ENCODE data around the gene PTPN11.
"Not testable (repeated sequence)": the region's sequence is repeated elsewhere in the genome, so short reads cannot be mapped to it uniquely, and the experiment has no call there.

PTPN11 gene

DNA sequence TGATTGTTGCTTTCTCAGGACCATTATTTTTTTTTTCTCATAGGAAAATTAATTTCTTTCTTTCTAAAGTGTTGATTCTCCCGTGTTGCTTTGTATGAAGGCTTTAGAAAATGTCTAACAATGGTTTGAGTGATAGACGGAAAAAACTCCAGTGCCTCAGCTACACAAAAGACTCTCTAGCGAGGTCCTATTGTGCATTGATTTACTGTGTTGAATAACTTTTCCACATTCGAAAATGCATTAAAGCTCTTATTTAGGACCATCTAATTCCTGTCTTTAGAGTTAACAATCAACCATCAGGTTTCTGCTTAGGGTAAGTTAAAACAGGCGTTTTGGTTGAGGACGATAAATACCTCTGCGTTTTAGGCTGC lies 99.6 kb downstream of the PTPN11 start:
- DNase-seq = no peak

DNA sequence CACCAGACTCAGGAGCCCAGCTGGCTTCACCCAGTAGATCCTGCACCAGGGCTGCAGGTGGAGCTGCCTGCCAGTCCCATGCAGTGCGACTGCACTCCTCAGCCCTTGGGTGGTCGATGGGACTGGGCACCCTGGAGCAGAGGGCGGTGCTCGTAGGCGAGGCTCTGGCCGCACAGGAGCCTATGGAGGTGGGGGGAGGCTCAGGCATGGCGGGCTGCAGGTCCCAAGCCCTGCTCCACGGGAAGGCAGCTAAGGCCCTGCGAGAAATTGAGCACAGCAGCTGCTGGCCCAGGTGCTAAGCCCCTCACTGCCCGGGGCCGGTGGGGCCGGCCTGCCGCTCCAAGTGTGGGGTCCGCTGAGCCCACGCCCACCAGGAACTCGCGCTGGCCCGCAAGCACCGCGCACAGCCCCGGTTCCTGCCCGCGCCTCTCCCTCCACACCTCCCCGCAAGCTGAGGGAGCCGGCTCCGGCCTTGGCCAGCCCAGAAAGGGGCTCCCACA lies 101.1 kb downstream of the PTPN11 start:
- DNase-seq = not testable (repeated sequence)

DNA sequence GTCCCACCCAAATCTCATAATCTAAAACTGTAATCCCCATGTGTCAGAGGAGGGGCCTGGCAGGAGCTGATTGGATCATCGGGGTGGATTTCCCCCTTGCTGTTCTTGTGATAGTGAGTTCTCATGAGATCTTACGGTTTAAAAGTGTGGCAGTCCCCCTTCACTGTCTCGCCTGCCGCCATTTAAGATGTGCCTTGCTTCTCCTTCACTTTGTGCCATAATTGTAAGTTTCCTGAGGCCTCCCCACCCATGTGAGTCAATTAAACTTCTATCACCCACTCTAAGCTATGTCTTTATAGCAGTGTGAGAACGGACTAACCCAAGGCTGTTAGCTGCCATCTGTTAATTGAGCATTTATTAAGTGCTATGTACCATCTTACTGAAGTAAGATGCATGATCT lies 105.1 kb downstream of the PTPN11 start:
- no peak for DNase-seq

DNA sequence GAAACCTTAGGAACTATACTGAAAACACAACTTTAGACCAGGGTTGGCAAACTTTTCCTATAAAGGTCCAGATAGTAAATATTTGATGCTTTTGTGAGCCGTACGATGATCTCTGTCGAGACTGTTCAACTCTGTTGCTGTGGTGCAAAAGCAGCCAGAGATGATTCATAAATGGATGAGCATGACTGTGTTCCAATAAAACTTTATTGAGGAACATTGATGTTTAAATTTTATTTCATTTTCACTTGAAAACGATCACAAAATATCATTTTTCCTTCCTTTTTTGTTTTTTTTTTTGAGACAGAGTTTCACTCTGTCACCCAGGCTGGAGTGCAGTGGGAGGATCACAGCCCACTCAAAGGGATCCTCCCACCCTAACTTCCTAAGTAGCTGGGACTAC lies 105.5 kb downstream of the PTPN11 start:
- DNase-seq = no peak

DNA sequence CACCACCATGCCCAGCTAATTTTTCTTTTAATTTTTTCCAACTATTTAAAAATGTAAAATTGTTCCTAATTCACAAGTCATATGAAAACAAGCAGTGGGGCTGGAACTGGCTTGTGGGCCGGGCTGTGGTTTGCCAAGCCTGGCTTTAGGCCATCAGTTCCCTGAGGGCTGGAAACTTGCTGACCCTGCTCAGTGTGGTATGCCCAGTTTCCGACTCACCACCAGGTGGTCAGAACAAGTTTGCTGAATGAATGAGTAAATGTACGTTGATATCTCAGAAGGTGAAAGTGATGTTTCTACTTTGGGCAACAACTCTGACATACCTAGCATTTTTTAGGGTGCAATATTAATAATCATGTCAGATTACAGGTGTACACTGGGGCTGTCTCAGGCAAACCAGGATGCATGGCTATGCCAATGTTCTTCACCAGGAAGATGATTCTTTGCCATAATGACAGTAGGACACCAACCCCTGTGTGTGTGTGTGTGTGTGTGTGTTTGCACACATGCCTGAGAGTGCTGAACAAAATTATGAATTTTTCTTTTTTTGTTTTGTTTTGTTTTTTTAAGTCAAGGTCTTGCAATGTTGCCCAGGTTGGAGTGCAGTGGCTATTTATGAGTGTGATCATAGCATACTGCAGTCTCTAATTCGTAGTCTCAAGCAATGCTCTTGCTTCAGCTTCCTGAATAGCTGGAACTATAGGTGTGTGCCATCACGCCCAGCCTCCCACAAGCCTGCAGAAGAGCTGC lies 106.1 kb downstream of the PTPN11 start:
- DNase-seq = no peak

DNA sequence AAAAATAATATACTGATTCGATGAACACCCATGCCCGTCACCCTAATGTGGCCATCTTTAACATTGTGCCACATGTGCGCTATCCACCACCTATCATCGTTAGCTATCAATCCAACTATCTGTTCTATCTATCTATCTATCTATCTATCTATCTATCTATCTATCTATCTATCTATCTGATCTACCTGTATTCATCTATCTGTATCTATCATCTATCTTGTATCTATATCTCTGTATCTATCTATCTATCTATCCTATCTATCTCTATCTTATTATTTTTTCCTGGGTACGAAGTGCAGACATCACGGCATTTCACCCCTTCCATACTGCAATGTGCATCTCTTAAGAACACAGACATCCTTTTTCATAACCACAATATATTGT lies 106.7 kb downstream of the PTPN11 start:
- no peak for DNase-seq

DNA sequence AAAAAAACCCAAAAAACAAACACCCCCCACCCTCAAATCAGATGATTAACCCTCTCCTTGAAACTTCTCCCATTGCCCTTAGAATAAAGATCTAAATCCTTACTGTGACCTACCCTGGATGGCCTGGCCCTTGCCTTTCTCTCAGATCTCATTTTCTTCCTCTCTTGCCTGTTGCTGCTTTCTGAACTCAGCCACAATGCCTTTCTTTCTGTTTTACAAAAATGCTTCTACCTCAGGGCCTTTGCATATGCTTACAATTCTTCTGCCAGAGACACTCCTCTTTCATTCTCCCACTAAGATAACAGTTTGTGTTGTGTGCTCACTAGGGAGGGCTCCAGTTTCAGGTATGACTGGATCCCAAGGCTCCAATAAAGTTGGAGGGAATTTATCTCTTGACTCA lies 108.3 kb downstream of the PTPN11 start:
- DNase-seq = no peak

DNA sequence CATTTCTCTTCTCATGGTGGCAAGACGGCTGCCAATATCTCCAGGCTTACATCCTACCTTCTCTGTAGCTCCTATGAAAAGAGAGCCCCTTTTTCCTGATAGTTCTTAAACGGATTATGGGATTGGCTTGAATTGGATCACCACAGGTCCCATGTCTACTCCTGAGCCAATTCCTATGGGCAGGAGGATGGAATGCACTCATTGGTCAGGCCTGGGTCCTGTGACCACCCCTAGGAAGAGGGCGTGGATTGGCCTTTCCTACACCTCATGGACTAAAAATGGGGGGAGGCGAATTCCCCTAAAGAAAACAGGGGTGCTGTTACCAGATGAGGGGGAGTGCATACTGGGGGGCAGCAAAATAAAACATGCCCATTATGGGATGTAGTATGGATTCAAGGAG lies 108.8 kb downstream of the PTPN11 start:
- DNase-seq = no peak

DNA sequence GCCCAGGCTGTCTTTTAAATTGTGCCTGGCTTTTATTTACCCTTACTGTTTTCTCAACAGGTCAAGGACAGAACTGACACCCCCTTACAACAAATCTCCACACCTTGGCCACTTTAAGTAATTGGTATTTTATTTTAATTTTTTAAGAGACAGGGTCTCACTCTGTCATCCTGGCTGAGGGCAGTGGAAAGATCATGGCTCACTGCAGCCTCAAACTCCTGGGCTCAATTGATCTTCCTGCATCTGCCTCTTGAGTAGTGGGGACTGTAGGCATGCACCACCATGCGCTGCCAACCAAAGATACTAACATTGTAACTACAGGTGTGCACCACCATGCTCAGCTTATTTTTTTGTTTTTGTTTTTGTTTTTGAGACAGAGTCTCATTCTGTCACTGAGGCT lies 109.8 kb downstream of the PTPN11 start:
- no peak for DNase-seq

DNA sequence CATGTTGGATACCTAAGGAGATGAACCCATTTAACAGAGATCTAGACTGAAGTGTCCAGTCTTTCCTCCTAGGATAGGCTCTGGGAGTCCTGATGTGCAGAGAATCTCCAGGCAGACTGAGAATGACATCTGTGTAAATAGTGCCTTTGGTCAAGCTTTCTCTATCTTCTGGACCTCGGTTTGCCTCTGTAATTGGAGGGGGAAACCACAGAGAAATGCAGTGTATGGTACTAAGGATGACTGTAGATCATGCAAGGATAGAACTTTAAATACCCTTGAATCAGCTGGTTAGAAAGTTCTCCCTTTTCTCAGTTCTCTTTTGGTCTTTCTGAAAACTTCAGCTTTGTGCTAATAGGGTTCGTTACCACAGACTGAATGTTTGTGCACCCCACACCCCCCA lies 112.2 kb downstream of the PTPN11 start:
- DNase-seq = no peak

DNA sequence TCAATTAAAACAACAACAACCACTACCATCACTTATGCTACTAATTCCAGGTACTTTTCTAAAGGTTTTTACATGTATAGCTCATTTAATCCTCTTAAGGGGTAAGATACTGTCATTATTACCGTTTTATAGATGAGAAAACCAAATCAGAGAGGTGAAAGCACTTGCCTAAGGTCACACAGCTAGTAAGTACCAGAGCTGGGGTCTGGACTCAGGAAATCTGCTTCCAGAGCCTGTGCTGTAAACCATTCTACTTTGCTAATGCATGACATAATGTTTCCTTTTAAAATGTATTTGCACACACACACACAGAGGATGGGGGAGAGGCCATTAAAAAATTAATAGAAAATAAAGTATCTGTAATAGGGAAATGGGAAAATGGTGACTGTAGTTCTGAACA lies 113.4 kb downstream of the PTPN11 start:
- no peak for DNase-seq

DNA sequence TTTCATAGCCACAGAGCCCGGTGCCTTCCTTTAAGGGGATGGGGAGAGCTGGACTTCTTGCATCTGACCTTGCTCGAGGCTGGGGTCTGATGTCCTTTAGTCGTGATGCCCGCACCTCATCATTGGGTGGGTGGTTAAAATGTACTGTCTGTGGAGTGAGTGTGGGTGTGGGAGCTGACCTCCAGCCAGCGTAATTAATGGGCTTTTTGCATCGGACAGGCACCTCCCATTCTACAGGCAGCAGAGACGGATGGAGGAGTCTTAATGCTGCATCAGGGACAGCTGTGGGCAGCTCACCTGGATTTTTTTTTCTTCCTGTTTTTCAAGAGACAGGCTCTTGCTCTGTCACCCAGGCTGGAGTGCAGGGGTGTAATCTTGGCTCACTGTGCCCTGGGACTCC lies 114.8 kb downstream of the PTPN11 start:
- DNase-seq = no peak

DNA sequence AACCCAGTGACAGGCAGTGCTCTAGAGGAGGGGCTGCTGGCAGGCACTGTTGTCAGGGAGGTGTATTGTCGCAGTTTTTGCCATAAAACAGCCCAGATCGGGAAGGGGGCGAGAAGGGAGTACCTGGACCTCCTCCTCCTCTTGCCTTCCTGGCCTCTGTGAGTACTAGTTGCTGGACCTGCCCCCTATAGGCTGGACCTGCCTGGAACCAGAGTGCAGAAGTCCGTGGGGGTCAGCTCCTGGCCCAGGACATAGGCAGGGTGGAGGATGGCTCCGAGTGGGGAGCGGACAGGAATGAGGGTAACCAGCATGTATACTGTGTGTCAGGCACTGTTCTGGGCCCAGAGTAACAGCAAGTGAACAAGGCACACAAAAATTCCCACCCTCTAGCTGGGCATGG lies 116.3 kb downstream of the PTPN11 start:
- DNase-seq = no peak

DNA sequence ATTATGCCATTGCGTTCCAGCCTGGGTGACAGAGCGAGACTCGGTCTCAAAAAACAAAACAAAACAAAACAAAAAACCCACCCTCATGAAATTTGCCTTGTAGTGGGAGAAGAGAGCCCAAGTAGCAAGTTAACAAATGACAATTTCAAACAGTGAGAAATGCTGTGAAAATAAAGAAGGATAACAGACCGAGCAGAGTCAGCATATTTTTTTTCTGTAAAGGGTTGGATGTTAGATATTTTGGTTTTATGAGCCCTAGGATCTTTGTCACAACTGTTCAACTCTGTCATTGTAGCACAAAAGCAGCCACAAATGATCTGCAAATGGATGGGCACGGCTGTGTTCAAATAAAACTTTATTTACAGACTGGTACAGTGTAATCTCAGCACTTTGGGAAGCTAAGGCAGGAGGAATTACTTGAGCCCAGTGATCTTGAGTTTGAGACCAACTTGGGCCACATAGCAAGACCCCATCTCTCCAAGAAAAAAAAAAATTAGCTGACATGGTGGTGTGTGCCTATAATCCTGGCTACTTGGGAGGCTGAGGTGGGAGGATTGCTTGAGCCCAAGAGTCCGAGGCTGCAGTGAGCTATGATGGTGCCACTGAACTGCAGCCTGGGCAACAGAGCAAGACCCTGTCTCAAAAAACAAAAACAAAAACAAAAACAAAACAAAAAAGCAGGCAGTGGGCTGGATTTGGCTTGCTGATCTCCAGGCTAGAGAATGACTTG lies 117.1 kb downstream of the PTPN11 start:
- DNase-seq = no peak

DNA sequence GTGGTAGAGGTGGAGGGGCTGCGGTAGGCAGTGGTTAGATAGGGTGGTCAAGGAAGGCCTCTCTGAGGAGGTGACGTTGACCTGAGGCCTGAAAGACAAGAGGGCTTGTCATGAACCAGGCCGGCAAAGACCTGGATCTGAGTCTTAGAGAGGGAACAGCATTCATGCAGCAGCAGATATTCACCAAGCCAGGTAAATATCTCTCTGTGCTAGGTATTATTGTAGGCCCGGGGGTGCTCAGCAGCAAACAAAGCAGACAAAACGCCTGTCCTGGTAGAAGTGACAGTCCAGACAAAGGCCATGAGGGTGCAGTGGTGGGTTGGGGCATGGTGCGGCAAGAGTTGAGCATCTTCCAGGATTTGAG lies 117.6 kb downstream of the PTPN11 start:
- DNase-seq = no peak

DNA sequence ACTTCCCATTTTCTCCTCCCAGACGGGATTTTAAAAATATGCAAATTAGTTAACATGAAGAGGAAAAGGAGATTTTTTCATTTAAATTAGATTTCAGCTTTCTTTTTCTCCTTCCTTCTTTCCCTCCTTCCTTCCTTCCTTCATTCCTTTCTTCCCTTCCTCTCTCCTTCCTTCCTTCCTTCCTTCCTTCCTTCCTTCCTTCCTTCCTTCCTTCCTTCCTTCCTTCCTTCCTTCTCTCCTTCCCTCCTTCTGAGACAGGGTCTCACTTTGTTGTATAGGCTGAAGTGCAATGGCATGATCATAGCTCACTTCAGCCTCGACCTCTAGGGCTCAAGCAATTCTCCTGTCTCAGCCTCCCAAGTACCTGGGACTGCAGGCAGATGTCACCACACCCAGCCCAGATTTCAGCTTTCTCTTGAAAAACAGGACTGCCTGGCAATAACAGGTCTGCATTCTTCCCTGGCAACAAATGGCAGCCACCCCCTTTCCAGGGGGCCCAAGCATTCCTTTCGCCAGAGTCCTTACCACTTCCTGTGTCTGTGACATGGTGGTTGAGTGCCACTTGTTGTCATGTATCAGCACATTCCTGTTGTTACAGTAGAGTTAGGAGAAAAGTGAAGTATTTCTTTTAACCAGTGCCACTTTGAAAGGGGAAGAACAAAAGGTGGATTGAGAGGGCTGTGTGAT lies 119.1 kb downstream of the PTPN11 start:
- DNase-seq = no peak

DNA sequence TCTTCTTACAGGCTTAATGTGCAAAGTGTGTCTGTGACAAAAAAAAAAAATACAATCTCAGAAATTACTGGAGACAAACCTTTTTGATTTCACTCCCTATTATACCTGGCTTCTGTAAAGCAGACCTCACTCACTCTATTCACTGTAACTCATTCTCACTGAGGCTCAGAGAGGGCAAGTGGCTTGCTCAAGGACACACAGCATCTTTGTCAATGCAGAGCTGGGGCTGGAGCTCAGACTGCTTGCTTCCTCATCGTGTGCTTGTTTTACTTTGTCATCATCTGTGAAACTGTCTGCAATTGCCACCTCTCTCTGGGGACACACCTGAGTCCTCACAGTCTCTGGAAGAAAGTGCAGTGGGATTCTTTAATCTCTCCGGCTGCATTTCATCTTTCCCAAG lies 120.0 kb downstream of the PTPN11 start:
- no peak for DNase-seq

DNA sequence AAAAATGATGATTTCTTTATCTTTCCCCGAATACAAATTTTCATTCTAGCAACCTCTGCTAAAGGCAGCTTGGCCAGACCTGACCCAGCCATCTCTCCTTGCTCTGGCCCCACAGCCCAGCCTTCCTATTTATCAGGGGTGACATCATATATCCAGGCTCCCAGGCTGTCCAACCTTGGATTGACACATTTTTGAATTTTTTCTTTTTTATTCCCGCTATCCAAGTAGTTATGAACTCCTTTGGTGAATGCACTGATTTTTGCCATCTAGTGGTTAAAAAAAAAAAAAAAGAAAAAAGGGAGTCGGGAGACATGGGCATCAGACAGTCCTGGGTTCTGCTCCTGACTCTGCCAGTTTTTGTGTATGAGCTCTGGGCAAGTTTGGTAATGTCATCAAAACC lies 120.5 kb downstream of the PTPN11 start:
- no peak for DNase-seq

DNA sequence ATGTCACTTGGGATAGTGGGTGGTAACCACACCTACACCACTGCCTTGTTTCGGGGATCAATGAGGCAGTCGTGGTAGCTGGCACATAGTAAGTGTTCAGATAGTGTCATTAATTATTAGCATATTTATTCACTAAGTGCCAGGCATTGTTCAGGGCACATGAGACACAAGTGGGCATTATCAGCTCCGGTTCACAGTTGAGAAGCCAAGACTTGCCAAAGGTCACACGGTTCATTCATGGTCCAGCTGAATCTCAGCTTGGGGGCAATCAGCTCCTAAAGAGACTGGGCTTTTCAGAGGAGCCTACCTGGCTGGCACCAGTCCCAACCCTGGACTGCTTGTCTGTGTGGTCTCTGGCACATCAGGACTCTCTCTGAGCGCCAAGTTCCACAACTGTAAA lies 121.3 kb downstream of the PTPN11 start:
- DNase-seq = no peak

DNA sequence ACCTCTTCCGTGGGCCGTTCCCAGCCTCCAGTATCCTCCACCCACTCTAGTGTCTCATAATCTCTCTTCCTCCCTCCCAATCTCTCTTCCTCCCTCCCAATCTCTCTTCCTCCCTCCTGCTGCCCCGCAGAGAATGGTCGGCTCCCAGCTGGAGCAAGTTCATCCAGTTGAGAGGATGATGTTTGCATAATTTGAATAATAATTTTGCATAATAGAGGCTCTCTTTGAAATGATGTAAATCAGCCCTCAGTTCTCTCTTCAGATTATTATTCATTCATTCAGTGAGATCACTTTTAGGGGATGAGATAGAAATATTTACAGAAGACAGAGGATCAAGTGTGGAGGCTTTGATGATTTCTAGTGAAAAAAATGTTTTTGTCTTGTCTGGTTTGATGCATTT lies 125.0 kb downstream of the PTPN11 start:
- DNase-seq = no peak

DNA sequence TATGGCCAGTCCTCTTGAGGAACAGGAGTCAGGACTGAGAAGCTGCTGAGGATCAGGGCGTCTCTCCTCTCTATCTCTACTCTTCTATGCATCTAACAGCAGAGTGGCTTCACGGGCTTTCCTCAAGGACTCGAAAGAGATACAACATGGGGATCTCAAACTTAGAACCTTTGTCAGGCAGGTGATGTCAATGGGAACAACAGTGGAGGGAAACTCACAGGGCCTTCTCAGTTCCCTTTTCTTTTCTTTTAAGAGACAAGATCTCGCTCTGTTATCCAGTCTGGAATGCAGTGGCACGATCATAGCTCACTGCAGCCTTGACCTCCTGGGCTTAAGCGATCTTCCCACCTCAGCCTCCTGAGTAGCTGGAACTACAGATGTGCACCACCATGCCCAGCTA lies 127.6 kb downstream of the PTPN11 start:
- no peak for DNase-seq

DNA sequence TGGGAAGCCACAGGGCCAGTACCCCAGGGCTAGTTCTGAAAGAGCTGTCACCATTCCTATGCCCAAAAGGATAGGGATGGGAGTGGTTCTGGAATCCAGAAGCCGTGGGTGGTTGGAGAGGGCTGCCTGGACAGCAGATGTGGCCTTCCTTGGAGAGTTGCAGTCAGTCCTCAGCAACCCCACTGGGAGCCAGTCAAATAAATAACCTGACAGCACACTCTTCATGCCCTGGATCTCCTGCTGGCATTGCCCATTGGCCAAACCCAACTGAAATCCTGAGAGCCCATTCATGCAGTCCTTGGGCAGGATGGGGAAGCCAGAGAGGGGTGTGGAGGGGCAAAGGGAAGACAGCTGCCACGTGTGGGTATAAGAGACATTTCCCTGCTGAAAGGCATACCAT lies 128.2 kb downstream of the PTPN11 start:
- DNase-seq = no peak

DNA sequence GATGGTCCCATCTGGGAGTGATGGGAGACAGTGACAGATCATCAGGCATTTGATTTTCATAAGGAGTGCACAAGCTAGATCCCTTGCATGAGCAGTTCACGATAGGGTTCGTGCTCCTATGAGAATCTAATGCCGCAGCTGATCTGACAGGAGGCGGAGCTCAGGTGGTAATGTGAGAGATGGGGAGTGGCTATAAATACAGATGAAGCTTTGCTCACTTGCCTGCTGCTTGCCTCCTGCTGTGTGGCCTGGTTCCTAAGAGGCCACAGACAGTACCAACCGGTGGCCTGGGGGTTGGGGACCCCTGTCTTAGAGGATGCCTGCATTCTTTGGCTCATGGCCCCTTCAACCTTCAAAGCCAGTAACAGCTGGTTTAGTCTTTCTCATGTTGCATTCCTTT lies 130.3 kb downstream of the PTPN11 start:
- no peak for DNase-seq

DNA sequence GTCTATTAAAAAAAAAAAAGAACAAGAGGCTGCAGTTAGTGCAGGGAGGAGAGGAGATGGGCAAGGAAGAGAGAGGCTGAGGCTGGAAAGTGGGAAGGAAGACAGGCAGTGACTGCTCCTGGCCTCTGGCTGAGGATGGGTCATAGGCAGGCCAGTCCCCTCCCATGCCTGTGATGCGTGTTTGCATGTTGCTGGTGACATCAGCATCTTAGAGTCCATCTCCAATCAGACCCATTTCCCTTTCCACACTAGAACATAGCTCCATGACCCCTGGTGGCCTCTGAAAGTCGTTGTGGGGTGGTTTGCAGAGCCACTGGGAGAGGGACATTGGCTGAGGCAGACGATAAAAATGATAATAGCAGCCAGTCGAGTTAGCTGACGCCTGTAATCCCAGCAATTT lies 132.9 kb downstream of the PTPN11 start:
- no peak for DNase-seq

Data from NCI-H1105 treated with DMSO at 0.1 percent for 48 hours (cell line).